NCI-H2196 treated with DMSO at 0.1 percent for 48 hours (cell line): ENCODE measurements around the gene GLE1.

Experiments
- DNase-seq: peaks from one replicate; lab custom pipeline; 2025; ENCODE audit not compliant: unreplicated experiment; lab: John Stamatoyannopoulos, UW

Gene GLE1

GRCh38 chr9:128504485-128505413, at the start of gene GLE1:
GLE1 (plus strand) TSS chr9:128504719; CDS start chr9:128504806, 87 bp downstream.
- peak; percentile 93 for DNase-seq

GRCh38 chr9:128454991-128455390, 49.5 kb upstream of the GLE1 start:
- DNase-seq, result no peak

GRCh38 chr9:128455849-128456612, 48.5 kb upstream of the GLE1 start, which contains the start of gene ODF2:
ODF2 (plus strand) TSS chr9:128456006; CDS start chr9:128456092, 86 bp downstream.
- peak; percentile 90 for DNase-seq

- DNase-seq, result peak; percentile 63
These were observed 47.9 kb upstream of the GLE1 start for GRCh38 chr9:128456613-128457061.

- no peak for DNase-seq
These were observed 47.3 kb upstream of the GLE1 start for GRCh38 chr9:128457207-128457606.

- DNase-seq, result no peak
These were observed 45.5 kb upstream of the GLE1 start for GRCh38 chr9:128459011-128459410.

GRCh38 chr9:128469070-128469469, 35.4 kb upstream of the GLE1 start:
- no peak for DNase-seq

GRCh38 chr9:128470560-128470959, 34.0 kb upstream of the GLE1 start:
- DNase-seq, result peak; percentile 11

GRCh38 chr9:128473104-128473503, 31.4 kb upstream of the GLE1 start:
- DNase-seq, result no peak

- no peak for DNase-seq
These were observed 28.7 kb upstream of the GLE1 start for GRCh38 chr9:128475867-128476266.

- no peak for DNase-seq
These were observed 25.3 kb upstream of the GLE1 start for GRCh38 chr9:128479262-128479661.

- DNase-seq, result no peak
These were observed 23.0 kb upstream of the GLE1 start for GRCh38 chr9:128481561-128481960.

GRCh38 chr9:128482186-128482585, 22.3 kb upstream of the GLE1 start:
- DNase-seq, result no peak

- DNase-seq, result no peak
These were observed 19.7 kb upstream of the GLE1 start for GRCh38 chr9:128484686-128485413.

GRCh38 chr9:128485414-128485855, 19.1 kb upstream of the GLE1 start:
- no peak for DNase-seq

GRCh38 chr9:128486201-128486600, 18.3 kb upstream of the GLE1 start:
- no peak for DNase-seq

GRCh38 chr9:128493424-128493823, 11.1 kb upstream of the GLE1 start:
- DNase-seq, result no peak

GRCh38 chr9:128494108-128494745, 10.3 kb upstream of the GLE1 start:
- peak; percentile 59 for DNase-seq

GRCh38 chr9:128494746-128495129, 9.8 kb upstream of the GLE1 start:
- DNase-seq, result no peak

GRCh38 chr9:128495296-128495695, 9.2 kb upstream of the GLE1 start:
- DNase-seq, result no peak
